Measurements from ENCODE around the gene OVCH1. TPM values are rescaled to one million over a fixed set of nuclear protein-coding genes. Genes with fewer than 3 reads are reported as not detected.

The OVCH1 gene, protein sequence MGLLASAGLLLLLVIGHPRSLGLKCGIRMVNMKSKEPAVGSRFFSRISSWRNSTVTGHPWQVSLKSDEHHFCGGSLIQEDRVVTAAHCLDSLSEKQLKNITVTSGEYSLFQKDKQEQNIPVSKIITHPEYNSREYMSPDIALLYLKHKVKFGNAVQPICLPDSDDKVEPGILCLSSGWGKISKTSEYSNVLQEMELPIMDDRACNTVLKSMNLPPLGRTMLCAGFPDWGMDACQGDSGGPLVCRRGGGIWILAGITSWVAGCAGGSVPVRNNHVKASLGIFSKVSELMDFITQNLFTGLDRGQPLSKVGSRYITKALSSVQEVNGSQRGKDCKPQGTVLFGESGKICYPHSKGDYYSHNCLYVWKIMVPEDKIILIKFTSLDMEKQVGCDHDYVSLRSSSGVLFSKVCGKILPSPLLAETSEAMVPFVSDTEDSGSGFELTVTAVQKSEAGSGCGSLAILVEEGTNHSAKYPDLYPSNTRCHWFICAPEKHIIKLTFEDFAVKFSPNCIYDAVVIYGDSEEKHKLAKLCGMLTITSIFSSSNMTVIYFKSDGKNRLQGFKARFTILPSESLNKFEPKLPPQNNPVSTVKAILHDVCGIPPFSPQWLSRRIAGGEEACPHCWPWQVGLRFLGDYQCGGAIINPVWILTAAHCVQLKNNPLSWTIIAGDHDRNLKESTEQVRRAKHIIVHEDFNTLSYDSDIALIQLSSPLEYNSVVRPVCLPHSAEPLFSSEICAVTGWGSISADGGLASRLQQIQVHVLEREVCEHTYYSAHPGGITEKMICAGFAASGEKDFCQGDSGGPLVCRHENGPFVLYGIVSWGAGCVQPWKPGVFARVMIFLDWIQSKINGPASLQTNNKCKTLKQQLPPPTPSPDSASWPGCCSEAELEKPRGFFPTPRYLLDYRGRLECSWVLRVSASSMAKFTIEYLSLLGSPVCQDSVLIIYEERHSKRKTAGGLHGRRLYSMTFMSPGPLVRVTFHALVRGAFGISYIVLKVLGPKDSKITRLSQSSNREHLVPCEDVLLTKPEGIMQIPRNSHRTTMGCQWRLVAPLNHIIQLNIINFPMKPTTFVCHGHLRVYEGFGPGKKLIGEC
- total RNA-seq: under 1 TPM; 0.33 to 0.64 (median 0.44) TPM

DNA sequence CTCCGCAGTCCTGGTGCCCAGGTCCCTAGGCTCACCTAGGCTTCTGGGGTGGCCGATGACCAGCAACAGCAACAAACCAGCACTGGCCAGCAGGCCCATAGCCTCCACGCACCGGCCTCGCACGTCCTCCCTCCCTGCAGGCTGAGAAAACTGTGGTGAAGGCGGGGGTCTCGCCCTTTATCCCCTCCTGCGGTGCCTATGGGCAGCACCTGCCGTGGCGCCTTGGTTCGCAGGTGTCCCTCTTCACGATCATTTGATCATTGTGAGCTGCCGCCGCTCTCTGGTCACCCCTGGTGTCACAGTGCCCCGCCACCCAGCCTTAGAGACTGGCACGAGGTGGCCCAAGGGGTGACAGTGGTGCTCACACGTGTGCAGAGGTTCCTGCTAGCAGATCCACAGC lies at the start of gene OVCH1:
TSS of gene OVCH1 (minus strand) at position 99 of the 400 bp plus-strand sequence. CDS start at position 99, 0 bp downstream.
- H3K36me3 ChIP-seq: no peaks in the 10 kb centered on the region
- DNase-seq (ENCODE audit: low spot score in 2 of 2): no peak

DNA sequence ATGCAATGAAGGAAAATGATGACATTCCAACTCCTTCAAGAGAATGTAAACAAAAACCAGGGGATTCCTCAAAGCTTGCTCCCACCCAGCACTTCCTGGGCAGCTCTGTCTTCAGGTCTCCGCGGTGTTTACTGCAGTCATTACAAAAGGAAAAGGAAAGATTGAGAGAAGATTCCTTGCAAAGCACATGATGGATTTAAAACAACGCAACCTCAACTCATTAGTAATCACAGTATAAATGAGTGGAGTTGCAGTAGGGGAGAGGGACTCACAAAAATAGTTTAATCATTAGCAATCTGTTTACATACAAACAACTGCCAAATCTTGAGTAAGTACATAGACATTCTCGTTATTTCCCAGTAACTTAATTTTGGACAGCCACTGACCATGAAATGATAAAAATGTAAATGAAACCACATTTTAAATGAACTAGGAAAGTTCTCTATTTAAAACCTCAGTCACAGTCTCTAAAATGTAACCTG lies 49.7 kb upstream of the OVCH1 start:
- no peaks in the 10 kb centered on the region for H3K9me3 ChIP-seq
- TF ChIP-seq POLR2AphosphoS5 (IDR thresholded peaks at IDR 0.05): no peak
- TF ChIP-seq, protein P1, sequence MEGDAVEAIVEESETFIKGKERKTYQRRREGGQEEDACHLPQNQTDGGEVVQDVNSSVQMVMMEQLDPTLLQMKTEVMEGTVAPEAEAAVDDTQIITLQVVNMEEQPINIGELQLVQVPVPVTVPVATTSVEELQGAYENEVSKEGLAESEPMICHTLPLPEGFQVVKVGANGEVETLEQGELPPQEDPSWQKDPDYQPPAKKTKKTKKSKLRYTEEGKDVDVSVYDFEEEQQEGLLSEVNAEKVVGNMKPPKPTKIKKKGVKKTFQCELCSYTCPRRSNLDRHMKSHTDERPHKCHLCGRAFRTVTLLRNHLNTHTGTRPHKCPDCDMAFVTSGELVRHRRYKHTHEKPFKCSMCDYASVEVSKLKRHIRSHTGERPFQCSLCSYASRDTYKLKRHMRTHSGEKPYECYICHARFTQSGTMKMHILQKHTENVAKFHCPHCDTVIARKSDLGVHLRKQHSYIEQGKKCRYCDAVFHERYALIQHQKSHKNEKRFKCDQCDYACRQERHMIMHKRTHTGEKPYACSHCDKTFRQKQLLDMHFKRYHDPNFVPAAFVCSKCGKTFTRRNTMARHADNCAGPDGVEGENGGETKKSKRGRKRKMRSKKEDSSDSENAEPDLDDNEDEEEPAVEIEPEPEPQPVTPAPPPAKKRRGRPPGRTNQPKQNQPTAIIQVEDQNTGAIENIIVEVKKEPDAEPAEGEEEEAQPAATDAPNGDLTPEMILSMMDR (IDR thresholded peaks at IDR 0.05): no peak
- no peak for TF ChIP-seq POLR2A (IDR thresholded peaks at IDR 0.05)
- no peaks in the 10 kb centered on the region for H3K27me3 ChIP-seq
- no peaks in the 10 kb centered on the region for H3K4me1 ChIP-seq
- H3K36me3 ChIP-seq: no peaks in the 10 kb centered on the region
- H3K27ac ChIP-seq: no peak overlapping the region
- intact Hi-C loops (cut with DNase I; ENCODE audit: low total_unique reads): no loop called here
- H3K4me3 ChIP-seq: no peak overlapping the region
- no peak for DNase-seq (ENCODE audit: low spot score in 2 of 2)

More for the DNA sequence above, at the start of gene OVCH1:
- intact Hi-C loops (cut with DNase I; ENCODE audit: low total_unique reads): no loop called here
- H3K4me3 ChIP-seq: no peak within 1 kb of the TSS
- H3K27me3 ChIP-seq: no peaks in the 10 kb centered on the region
- no peaks in the 10 kb centered on the region for H3K9me3 ChIP-seq
- no peak for TF ChIP-seq POLR2A (IDR thresholded peaks at IDR 0.05)
- TF ChIP-seq, protein P1 (IDR thresholded peaks at IDR 0.05): no peak
- TF ChIP-seq POLR2AphosphoS5 (IDR thresholded peaks at IDR 0.05): no peak
- no peak within 1 kb of the TSS for H3K27ac ChIP-seq
- no peaks in the 10 kb centered on the region for H3K4me1 ChIP-seq

DNA sequence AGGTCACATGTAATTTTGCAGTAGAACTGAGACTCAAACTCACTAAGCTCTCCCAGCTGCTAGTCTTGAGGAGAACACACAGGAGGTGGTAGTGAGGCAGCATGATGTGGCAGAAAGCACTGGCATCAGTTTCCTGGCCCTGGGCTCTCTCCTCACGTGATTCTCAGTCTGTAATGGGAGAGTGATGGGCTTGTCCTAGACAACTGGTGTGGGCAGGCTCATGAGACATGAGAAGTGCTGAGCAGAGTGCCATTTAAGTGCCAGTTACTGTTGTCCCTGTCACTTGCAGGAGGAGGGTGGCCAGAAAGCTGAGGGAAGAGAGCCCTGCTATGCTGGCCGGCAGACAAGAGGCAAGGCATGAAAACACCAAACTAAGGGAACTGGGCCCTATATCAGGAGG lies 48.5 kb upstream of the OVCH1 start:
- Histone ChIP-seq H3K4me3 (no peak overlapping the region), H3K27ac (no peak overlapping the region), H3K27me3 (no peaks in the 10 kb centered on the region), H3K36me3 (no peaks in the 10 kb centered on the region), H3K9me3 (no peaks in the 10 kb centered on the region), H3K4me1 (no peaks in the 10 kb centered on the region)
- intact Hi-C loops (cut with DNase I; ENCODE audit: low total_unique reads): no loop called here
- TF ChIP-seq POLR2A (IDR thresholded peaks at IDR 0.05) (no peak), POLR2AphosphoS5 (IDR thresholded peaks at IDR 0.05) (no peak)
- DNase-seq (ENCODE audit: low spot score in 2 of 2): no peak

DNA sequence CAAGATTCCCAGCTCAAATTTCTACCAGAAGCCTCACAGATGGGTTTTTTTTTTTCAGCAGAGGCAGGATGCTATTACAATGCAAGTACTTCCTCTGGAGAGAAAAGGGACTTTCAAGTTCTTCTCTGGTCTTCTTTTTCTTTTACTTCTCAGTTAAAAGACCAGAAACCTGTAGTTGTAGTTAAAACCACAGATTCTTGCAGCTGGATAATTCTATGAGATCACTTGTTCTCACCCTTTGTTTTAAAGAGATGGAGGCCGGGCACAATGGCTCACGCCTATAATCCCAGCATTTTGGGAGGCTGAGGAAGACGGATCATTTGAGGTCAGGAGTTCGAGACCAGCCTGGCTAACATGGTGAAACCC lies 47.6 kb upstream of the OVCH1 start:
- intact Hi-C loops (cut with DNase I; ENCODE audit: low total_unique reads): no loop called here
- H3K4me1 ChIP-seq: no peaks in the 10 kb centered on the region

More for the DNA sequence above, 47.6 kb upstream of the OVCH1 start:
- Histone ChIP-seq H3K36me3 (no peaks in the 10 kb centered on the region), H3K4me3 (no peak overlapping the region), H3K9me3 (no peaks in the 10 kb centered on the region), H3K27me3 (no peaks in the 10 kb centered on the region), H3K27ac (no peak overlapping the region)
- no peak for DNase-seq (ENCODE audit: low spot score in 2 of 2)
- TF ChIP-seq POLR2AphosphoS5 (IDR thresholded peaks at IDR 0.05): no peak
- TF ChIP-seq, protein P1 (IDR thresholded peaks at IDR 0.05): no peak
- no peak for TF ChIP-seq POLR2A (IDR thresholded peaks at IDR 0.05)
